GM12865 (cell line): ENCODE measurements around the gene NRP2.

Source experiments
- DNase-seq: peaks from one replicate; pipeline ENCODE4 v3.0.0; 2010; ENCODE audit warnings: low read depth
- H3K4me3 ChIP-seq: 2 replicates; pipeline ENCODE4 v1.5.1; 2011; ENCODE audit warnings: mild to moderate bottlenecking, low read depth, low read length, control low read depth
- TF ChIP-seq, protein P1 (sequence below): IDR thresholded peaks from 2 replicates; pipeline ENCODE4 v1.5.1; 2011; ENCODE audit warnings: low read length, control low read depth, low read depth, inconsistent platforms; ENCODE audit not compliant: insufficient read depth; ENCODE audit errors: missing control alignments

Gene NRP2

DNA sequence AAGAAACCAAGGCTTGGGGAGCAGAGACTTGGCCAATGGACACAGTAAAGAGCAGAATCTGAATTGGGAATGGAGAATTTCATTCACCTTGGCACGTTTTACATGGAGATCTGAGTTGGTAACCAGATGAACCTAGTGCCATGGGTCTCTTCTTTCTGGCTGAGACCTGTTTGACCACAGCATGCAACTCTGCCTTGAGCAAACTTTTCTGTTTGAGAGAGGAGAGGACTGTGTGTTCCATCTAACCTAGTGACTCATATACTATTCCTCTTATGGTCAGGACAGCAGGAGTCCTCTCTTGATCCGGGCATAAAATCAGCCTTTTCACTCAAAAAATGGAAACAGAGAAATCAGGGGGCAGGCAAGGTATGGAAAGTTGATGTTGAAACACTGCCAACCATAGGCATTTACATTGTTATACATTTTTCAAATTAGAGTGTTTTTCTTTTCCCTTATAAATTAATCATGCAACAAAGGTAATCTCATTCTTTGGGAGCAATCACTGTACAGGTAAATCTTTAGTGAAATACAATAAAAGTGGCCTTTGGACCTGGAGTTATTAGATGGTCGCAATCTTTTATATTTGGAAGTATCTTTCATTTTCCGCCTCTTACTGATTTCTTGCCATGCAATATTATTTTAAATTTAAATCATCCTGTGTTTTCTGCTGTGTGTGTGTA lies 86.7 kb downstream of the NRP2 start:
- H3K4me3 ChIP-seq: no peak overlapping the region
- no peak for DNase-seq
- TF ChIP-seq, protein P1, sequence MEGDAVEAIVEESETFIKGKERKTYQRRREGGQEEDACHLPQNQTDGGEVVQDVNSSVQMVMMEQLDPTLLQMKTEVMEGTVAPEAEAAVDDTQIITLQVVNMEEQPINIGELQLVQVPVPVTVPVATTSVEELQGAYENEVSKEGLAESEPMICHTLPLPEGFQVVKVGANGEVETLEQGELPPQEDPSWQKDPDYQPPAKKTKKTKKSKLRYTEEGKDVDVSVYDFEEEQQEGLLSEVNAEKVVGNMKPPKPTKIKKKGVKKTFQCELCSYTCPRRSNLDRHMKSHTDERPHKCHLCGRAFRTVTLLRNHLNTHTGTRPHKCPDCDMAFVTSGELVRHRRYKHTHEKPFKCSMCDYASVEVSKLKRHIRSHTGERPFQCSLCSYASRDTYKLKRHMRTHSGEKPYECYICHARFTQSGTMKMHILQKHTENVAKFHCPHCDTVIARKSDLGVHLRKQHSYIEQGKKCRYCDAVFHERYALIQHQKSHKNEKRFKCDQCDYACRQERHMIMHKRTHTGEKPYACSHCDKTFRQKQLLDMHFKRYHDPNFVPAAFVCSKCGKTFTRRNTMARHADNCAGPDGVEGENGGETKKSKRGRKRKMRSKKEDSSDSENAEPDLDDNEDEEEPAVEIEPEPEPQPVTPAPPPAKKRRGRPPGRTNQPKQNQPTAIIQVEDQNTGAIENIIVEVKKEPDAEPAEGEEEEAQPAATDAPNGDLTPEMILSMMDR: no peak

DNA sequence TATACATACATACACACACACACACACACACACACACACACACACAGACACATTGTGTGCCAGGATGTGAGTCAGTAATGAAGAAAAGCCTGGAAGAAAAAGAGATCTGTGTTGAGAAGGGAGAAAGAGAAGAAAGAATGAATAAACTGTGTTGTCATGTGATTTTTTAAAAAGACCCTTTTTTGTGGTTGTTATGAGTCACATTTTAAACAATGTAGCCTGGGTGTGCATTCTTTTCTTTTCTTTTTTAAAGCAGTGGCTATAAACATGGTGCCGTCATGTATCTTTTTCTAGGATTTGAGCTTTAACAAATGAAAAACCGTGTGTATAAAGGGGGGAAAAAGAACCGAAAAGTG lies 87.2 kb downstream of the NRP2 start:
- TF ChIP-seq, protein P1: no peak
- no peak overlapping the region for H3K4me3 ChIP-seq
- no peak for DNase-seq

DNA sequence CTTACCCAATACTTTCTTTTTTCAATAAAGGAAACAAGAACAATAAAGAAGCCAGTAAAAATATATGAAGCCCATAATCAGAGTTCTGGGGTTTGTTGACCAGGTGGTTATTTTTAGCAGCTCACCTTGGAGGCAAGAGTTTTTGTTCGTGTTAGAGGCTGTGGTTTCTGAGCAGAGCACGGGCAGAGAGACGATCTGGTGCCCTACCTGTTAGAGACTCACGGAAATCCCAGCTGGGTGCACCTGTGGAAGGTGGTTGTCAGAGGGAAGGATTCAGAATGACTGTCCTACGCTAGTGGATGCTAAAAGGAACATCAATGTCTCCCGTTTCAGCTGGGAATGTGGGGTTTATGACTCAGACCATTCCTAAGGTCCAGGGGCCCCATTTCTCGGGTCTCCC lies 87.6 kb downstream of the NRP2 start:
- DNase-seq: no peak
- TF ChIP-seq, protein P1: no peak
- no peak overlapping the region for H3K4me3 ChIP-seq

DNA sequence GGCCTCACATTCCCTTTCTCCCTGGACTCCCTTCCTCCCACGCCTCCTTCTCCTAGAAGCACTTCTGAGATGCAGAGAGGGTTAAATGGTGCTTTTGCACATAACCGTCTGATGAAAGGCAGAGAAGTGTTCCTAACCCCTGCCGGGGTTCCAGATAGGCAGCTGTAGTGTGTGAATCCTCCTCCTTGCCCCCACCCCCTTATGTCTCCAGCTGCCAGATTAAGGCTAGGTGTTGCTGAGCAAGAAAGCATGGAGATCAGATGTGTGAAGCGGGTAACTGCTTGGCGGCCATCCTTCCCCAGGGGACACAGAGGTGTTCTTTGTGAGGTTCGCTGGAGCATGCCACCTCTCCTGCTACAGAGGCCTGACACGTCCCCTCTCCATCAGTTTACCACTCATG lies 88.3 kb downstream of the NRP2 start:
- TF ChIP-seq, protein P1: no peak
- H3K4me3 ChIP-seq: no peak overlapping the region
- no peak for DNase-seq

DNA sequence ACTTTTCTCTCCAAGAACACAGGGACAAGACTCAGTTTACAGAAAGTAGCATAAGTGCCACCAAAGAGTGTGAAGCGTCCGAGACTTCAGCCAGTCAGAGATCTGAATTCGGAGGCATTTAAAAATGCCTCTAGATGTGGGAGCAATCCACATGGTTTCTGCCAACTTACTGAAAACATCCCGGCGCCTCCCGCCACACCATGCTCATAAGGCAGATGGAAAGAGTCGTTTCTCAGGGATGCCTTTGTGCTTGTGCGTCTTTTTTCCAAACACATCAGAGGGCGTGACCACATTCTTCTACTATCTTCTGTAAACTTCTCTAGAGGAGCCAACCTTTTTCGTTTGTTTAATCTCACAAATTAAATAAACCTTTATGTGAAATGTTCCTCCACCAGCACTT lies 88.7 kb downstream of the NRP2 start:
- no peak for DNase-seq
- TF ChIP-seq, protein P1: no peak
- no peak overlapping the region for H3K4me3 ChIP-seq

DNA sequence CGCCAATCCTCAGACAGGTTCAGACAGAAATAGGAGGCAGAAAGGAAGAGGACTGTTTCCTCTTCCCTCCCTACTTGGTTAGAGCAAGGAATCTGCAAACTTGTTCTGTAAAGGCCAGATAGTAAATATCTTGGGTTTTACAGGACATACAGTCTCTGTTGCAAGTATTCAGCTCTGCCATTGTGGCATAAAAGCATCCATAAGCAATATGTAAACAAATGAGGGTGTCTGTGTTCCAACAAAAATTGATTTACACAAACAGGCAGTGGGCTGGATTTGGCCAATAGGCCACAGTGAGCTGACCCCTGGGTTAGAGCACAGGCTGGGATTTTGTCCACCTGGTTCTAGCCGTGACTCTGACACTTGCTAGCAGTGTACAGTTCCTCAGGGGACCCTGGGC lies 89.4 kb downstream of the NRP2 start:
- DNase-seq: no peak
- no peak overlapping the region for H3K4me3 ChIP-seq
- TF ChIP-seq, protein P1: no peak

DNA sequence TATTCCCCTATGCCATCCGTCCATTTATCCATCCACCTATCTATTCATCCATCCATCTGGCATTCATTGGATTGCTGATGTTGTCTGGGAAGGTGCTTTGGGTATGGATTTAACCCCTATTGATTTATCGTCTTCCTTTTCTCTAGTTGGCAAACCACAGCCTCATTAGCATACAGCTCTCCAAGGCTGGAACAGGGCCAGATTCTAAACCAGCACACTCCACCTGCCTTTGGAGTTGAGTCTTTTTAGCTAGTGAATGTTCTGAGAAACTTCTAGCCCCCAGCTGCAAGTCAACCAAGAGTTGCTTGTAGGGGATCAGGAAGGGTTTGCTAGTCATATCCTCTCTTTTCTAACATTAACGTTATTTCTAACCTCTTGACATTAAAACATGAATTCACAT lies 90.7 kb downstream of the NRP2 start:
- TF ChIP-seq, protein P1: no peak
- DNase-seq: no peak
- H3K4me3 ChIP-seq: no peak overlapping the region
